Measurements from ENCODE around the gene BABAM2. TPM values are rescaled to one million over a fixed set of nuclear protein-coding genes. Genes with fewer than 3 reads are reported as not detected.

Gene BABAM2
- total RNA-seq, 1 donor = 42.0 TPM

DNA sequence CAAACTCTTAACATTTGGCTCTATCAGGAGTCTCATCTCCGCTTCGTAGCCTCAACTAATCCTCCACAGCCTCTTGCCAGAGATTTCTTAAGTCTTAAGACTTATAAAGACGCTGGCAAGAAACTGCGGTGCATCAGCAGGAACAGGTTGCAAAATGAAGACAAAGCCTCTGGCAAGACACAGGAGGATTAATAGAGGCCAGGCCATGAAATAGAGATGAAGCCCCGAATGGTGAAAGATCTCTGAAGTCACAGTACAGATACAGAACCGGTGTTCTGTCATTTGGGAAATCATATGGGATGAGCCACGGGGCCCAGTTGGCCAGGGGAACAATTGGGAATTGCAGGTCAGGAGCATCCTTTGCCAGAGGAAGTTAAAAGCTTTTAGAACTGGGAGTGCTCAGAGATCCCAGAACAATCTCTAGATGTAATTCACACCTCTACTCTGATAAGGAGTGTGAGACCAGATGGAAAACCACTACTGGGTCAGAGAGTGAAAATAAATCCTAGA is 311.2 kb downstream of the BABAM2 start:
- DNase-seq (ENCODE audit: insufficient read length, low spot score, missing footprints) = no peak
- H3K36me3 ChIP-seq (ENCODE audit: insufficient read depth, low read length) = no peaks in the 10 kb centered on the region
- H4K20me1 ChIP-seq (ENCODE audit: insufficient read depth, low read length) = no peaks in the 10 kb centered on the region
- no peak overlapping the region for H3K4me3 ChIP-seq (ENCODE audit: insufficient read depth, low read length)
- no peak overlapping the region for H3K27ac ChIP-seq (ENCODE audit: low read depth, low read length)
- no peaks in the 10 kb centered on the region for H3K9me3 ChIP-seq (ENCODE audit: low read depth, low read length)
- H3K79me2 ChIP-seq (ENCODE audit: insufficient read depth, low read length) = no peaks in the 10 kb centered on the region
- no peak overlapping the region for H2AFZ ChIP-seq (ENCODE audit: low read length)
- no peak overlapping the region for H3K4me2 ChIP-seq (ENCODE audit: insufficient read depth, low read length)
- no peak for TF ChIP-seq CTCF (IDR thresholded peaks at IDR 0.05; ENCODE audit: extremely low read depth, low read depth, low read length)
- no peaks in the 10 kb centered on the region for H3K27me3 ChIP-seq (ENCODE audit: insufficient read depth, low read length)
- H3K4me1 ChIP-seq (ENCODE audit: insufficient read depth, low read length) = no peaks in the 10 kb centered on the region

- H3K4me2 ChIP-seq (ENCODE audit: insufficient read depth, low read length) = no peak overlapping the region
- TF ChIP-seq CTCF (IDR thresholded peaks at IDR 0.05; ENCODE audit: extremely low read depth, low read depth, low read length) = no peak
- H4K20me1 ChIP-seq (ENCODE audit: insufficient read depth, low read length) = no peaks in the 10 kb centered on the region
- H3K4me3 ChIP-seq (ENCODE audit: insufficient read depth, low read length) = no peak overlapping the region
- DNase-seq (ENCODE audit: insufficient read length, low spot score, missing footprints) = no peak
- H3K36me3 ChIP-seq (ENCODE audit: insufficient read depth, low read length) = no peaks in the 10 kb centered on the region
- no peaks in the 10 kb centered on the region for H3K9me3 ChIP-seq (ENCODE audit: low read depth, low read length)
- H3K79me2 ChIP-seq (ENCODE audit: insufficient read depth, low read length) = no peaks in the 10 kb centered on the region
- H3K27ac ChIP-seq (ENCODE audit: low read depth, low read length) = no peak overlapping the region
- no peaks in the 10 kb centered on the region for H3K27me3 ChIP-seq (ENCODE audit: insufficient read depth, low read length)
- H2AFZ ChIP-seq (ENCODE audit: low read length) = no peak overlapping the region
- H3K4me1 ChIP-seq (ENCODE audit: insufficient read depth, low read length) = no peaks in the 10 kb centered on the region
Observed at GRCh38 chr2:28202719-28203118, 312.2 kb downstream of the BABAM2 start.

GRCh38 chr2:28206762-28207161 is 316.2 kb downstream of the BABAM2 start:
- H3K9me3 ChIP-seq (ENCODE audit: low read depth, low read length) = no peaks in the 10 kb centered on the region
- no peak for TF ChIP-seq CTCF (IDR thresholded peaks at IDR 0.05; ENCODE audit: extremely low read depth, low read depth, low read length)
- H3K27ac ChIP-seq (ENCODE audit: low read depth, low read length) = no peak overlapping the region
- no peaks in the 10 kb centered on the region for H4K20me1 ChIP-seq (ENCODE audit: insufficient read depth, low read length)
- H2AFZ ChIP-seq (ENCODE audit: low read length) = no peak overlapping the region
- H3K4me3 ChIP-seq (ENCODE audit: insufficient read depth, low read length) = no peak overlapping the region
- H3K4me2 ChIP-seq (ENCODE audit: insufficient read depth, low read length) = no peak overlapping the region
- H3K27me3 ChIP-seq (ENCODE audit: insufficient read depth, low read length) = no peaks in the 10 kb centered on the region
- H3K79me2 ChIP-seq (ENCODE audit: insufficient read depth, low read length) = no peaks in the 10 kb centered on the region
- DNase-seq (ENCODE audit: insufficient read length, low spot score, missing footprints) = no peak
- no peaks in the 10 kb centered on the region for H3K4me1 ChIP-seq (ENCODE audit: insufficient read depth, low read length)
- no peaks in the 10 kb centered on the region for H3K36me3 ChIP-seq (ENCODE audit: insufficient read depth, low read length)

- Histone ChIP-seq H3K4me1 (ENCODE audit: insufficient read depth, low read length) (no peaks in the 10 kb centered on the region), H3K27me3 (ENCODE audit: insufficient read depth, low read length) (no peaks in the 10 kb centered on the region), H3K79me2 (ENCODE audit: insufficient read depth, low read length) (no peaks in the 10 kb centered on the region), H3K36me3 (ENCODE audit: insufficient read depth, low read length) (no peaks in the 10 kb centered on the region), H3K4me3 (ENCODE audit: insufficient read depth, low read length) (no peak overlapping the region), H2AFZ (ENCODE audit: low read length) (no peak overlapping the region), H3K9me3 (ENCODE audit: low read depth, low read length) (no peaks in the 10 kb centered on the region), H3K27ac (ENCODE audit: low read depth, low read length) (no peak overlapping the region), H4K20me1 (ENCODE audit: insufficient read depth, low read length) (no peaks in the 10 kb centered on the region), H3K4me2 (ENCODE audit: insufficient read depth, low read length) (no peak overlapping the region)
- DNase-seq (ENCODE audit: insufficient read length, low spot score, missing footprints) = no peak
- no peak for TF ChIP-seq CTCF (IDR thresholded peaks at IDR 0.05; ENCODE audit: extremely low read depth, low read depth, low read length)
Observed at GRCh38 chr2:28209261-28209691, 318.7 kb downstream of the BABAM2 start.

Measured in osteoblast (primary cell).